HepG2 (cell line): ENCODE results near the gene ASTE1. TPM values are rescaled to one million over a fixed set of nuclear protein-coding genes. Genes with fewer than 3 reads are reported as not detected.

Experiments
- AGO1 ChIP-seq: fragments of 200-400 bp; formaldehyde crosslinking; IDR thresholded peaks from 2 replicates; pipeline ENCODE4 v1.6.1; 2017; ENCODE audit warnings: mild to moderate bottlenecking, low read depth, low read length, moderate library complexity; ENCODE audit not compliant: poor library complexity, severe bottlenecking
- ETS1 ChIP-seq: sonication (generic); formaldehyde crosslinking; IDR thresholded peaks from 2 replicates; pipeline ENCODE4 v1.4.0; 2020; ENCODE audit warnings: missing genetic modification reagents
- GATA4 ChIP-seq: sonication (generic); IDR thresholded peaks from 2 replicates; pipeline ENCODE4 v1.6.1; 2016; ENCODE audit warnings: antibody characterized with exemption, low read depth, borderline replicate concordance
- HBP1 ChIP-seq: IDR thresholded peaks from 2 replicates; pipeline ENCODE4 v1.6.1; 2016; ENCODE audit warnings: low read depth, control low read depth
- ISL2 ChIP-seq: sonication (generic); formaldehyde crosslinking; IDR thresholded peaks from 2 replicates; pipeline ENCODE4 v1.5.0; 2020; ENCODE audit warnings: missing genetic modification reagents
- NPAS2 ChIP-seq: sonication (generic); formaldehyde crosslinking; IDR thresholded peaks from 2 replicates; pipeline ENCODE4 v1.8.0; 2022; ENCODE audit warnings: mild to moderate bottlenecking, missing genetic modification reagents, borderline replicate concordance
- PAWR ChIP-seq: sonication (generic); formaldehyde crosslinking; IDR thresholded peaks from 2 replicates; pipeline ENCODE4 v1.4.0; 2020; ENCODE audit warnings: missing genetic modification reagents, mild to moderate bottlenecking, borderline replicate concordance
- ZBTB14 ChIP-seq: sonication (generic); formaldehyde crosslinking; IDR thresholded peaks from 2 replicates; pipeline ENCODE4 v1.4.0; 2020; ENCODE audit warnings: missing genetic modification reagents
- ZFP36L2 ChIP-seq: sonication (generic); formaldehyde crosslinking; IDR thresholded peaks from 2 replicates; pipeline ENCODE4 v1.4.0; 2020; ENCODE audit warnings: missing genetic modification reagents
- ZNF614 ChIP-seq: IDR thresholded peaks from 2 replicates; pipeline ENCODE4 v1.6.1; 2018; ENCODE audit warnings: missing biosample characterization, missing genetic modification reagents, inconsistent platforms, borderline replicate concordance
- ZNF878 ChIP-seq: sonication (generic); formaldehyde crosslinking; IDR thresholded peaks from 2 replicates; pipeline ENCODE4 v1.8.1; 2023; ENCODE audit warnings: mild to moderate bottlenecking, missing genetic modification reagents, moderate library complexity
- polyA plus RNA-seq, 8 experiments: library from polyadenylated mRNA; depleted of rRNA in 3 of 8; stranded (reverse) in 7 of 8; unstranded in 1 of 8; fragments of >200 nt; fragmentation: Illumina TruSeq in 4 of 8; extraction: Trizol in 4 of 8; gene quantifications; 2 replicates each; pipeline versions ENCODE4 v1.2.1 to v1.2.3, GENCODE V29; 2011 to 2016; ENCODE audit warnings: low read depth in 4 of 8, missing spikeins in 1 of 8, mixed read lengths in 1 of 8; ENCODE audit not compliant: insufficient read depth in 1 of 8
- total RNA-seq, 5 experiments: library from RNA; depleted of rRNA; stranded (reverse); fragments of >200 nt; fragmentation: Illumina TruSeq; extraction: Trizol; gene quantifications; 2 replicates each; pipeline ENCODE4 v1.2.3, GENCODE V29; 2016; ENCODE audit warnings: low read depth in 1 of 5

The ASTE1 gene
- total and polyA plus RNA-seq, 2 of the 13 experiments (the other 11 are each of a cell fraction or from before 2014, with no cell fraction given) = 4.0 to 7.9 TPM

GRCh38 chr3:130976706-130977105, 49.9 kb downstream of the ASTE1 start (continued):
- TF ChIP-seq HBP1 (CRISPR knock-in tag) = no peak
- no peak for TF ChIP-seq ZNF614 (CRISPR knock-in tag)
- no peak for TF ChIP-seq AGO1
- TF ChIP-seq GATA4 = no peak
- TF ChIP-seq ZBTB14 = no peak
- TF ChIP-seq ZNF878 (CRISPR knock-in tag) = no peak
- no peak for TF ChIP-seq ETS1
- TF ChIP-seq PAWR (CRISPR knock-in tag) = no peak
- no peak for TF ChIP-seq ISL2 (CRISPR knock-in tag)
- no peak for TF ChIP-seq NPAS2 (CRISPR knock-in tag)
- TF ChIP-seq ZFP36L2 (CRISPR knock-in tag) = no peak
